Measurements from ENCODE around the gene SGPL1.

The SGPL1 gene

GRCh38 chr10:70803775-70804420, 11.8 kb upstream of the SGPL1 start:
- DNase-seq (ENCODE audit: low read depth) = no peak
- H3K4me3 ChIP-seq (ENCODE audit: low read depth, low read length) = no peak overlapping the region
- TF ChIP-seq CTCF (IDR thresholded peaks at IDR 0.05; ENCODE audit: insufficient read depth, low read depth, low read length, missing control alignments) = no peak

- H3K4me3 ChIP-seq (ENCODE audit: low read depth, low read length) = no peak overlapping the region
- no peak for TF ChIP-seq CTCF (IDR thresholded peaks at IDR 0.05; ENCODE audit: insufficient read depth, low read depth, low read length, missing control alignments)
- no peak for DNase-seq (ENCODE audit: low read depth)
Measured at GRCh38 chr10:70804421-70804808, 11.3 kb upstream of the SGPL1 start.

- DNase-seq (ENCODE audit: low read depth) = no peak
- H3K4me3 ChIP-seq (ENCODE audit: low read depth, low read length) = no peak overlapping the region
- TF ChIP-seq CTCF (IDR thresholded peaks at IDR 0.05; ENCODE audit: insufficient read depth, low read depth, low read length, missing control alignments) = no peak
Measured at GRCh38 chr10:70805619-70806215, 10.0 kb upstream of the SGPL1 start.

GRCh38 chr10:70806841-70807240, 8.9 kb upstream of the SGPL1 start:
- no peak for TF ChIP-seq CTCF (IDR thresholded peaks at IDR 0.05; ENCODE audit: insufficient read depth, low read depth, low read length, missing control alignments)
- no peak for DNase-seq (ENCODE audit: low read depth)
- H3K4me3 ChIP-seq (ENCODE audit: low read depth, low read length) = no peak overlapping the region

GRCh38 chr10:70807556-70807955, 8.2 kb upstream of the SGPL1 start:
- H3K4me3 ChIP-seq (ENCODE audit: low read depth, low read length) = no peak overlapping the region
- DNase-seq (ENCODE audit: low read depth) = no peak
- no peak for TF ChIP-seq CTCF (IDR thresholded peaks at IDR 0.05; ENCODE audit: insufficient read depth, low read depth, low read length, missing control alignments)

GRCh38 chr10:70809011-70809611, 6.6 kb upstream of the SGPL1 start:
- no peak overlapping the region for H3K4me3 ChIP-seq (ENCODE audit: low read depth, low read length)
- DNase-seq (ENCODE audit: low read depth) = no peak
- no peak for TF ChIP-seq CTCF (IDR thresholded peaks at IDR 0.05; ENCODE audit: insufficient read depth, low read depth, low read length, missing control alignments)
